ENCODE measurements around the gene PCDHGA6. TPM values are rescaled to one million over a fixed set of nuclear protein-coding genes. Genes with fewer than 3 reads are reported as not detected.
"Not testable (repeated sequence)": the region's sequence is repeated elsewhere in the genome, so short reads cannot be mapped to it uniquely, and the experiment has no call there.

The PCDHGA6 gene
- total RNA-seq, 2 experiments from 2014 or later: 0.08 to 0.11 TPM

GRCh38 chr5:141343953-141344463, 29.7 kb upstream of the PCDHGA6 start:
- no peak for ATAC-seq
- Mint-ChIP-seq H3K27me3 (ENCODE audit: low read depth) (peaks cover 12% of the 10 kb centered on the region), H3K9me3 (ENCODE audit: insufficient read depth) (peaks cover 11% of the 10 kb centered on the region), H3K4me1 (ENCODE audit: low read depth) (no peaks in the 10 kb centered on the region), H3K36me3 (ENCODE audit: low read depth) (peaks cover 10% of the 10 kb centered on the region), H3K27ac (no peak overlapping the region), H3K4me3 (peak overlapping the region; percentile 55)
- ChIA-PET CTCF (interaction anchor here (1.1 to 3.4 kb wide), 6 partner anchors 9 to 180 kb away, joined by 3 to 33 read pairs (median 6); partner anchors contain the start of genes PCDHGA12, PCDHGB2, PCDHGB3 and TAF7), POLR2A (no interaction called here)
- no peak for DNase-seq

DNA sequence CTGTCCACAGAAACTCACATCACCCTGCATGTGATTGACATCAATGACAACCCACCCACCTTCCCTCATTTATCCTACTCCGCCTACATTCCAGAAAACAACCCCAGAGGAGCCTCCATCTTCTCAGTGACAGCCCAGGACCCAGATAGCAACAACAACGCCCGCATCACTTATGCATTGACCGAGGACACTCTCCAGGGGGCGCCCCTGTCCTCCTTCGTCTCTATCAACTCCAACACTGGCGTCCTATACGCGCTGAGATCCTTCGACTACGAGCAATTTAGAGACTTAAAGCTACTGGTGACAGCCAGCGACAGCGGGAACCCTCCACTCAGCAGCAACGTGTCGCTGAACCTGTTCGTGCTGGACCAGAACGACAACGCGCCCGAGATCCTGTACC, 28.4 kb upstream of the PCDHGA6 start:
- ATAC-seq: no peak
- H3K4me1 Mint-ChIP-seq (ENCODE audit: low read depth): no peaks in the 10 kb centered on the region
- H3K4me3 Mint-ChIP-seq: no peak overlapping the region
- POLR2A ChIA-PET: no interaction called here
- CTCF ChIA-PET: interaction anchor here (2.2 to 3.4 kb wide), 2 partner anchors 25 to 26 kb away, joined by 6 to 33 read pairs; partner anchors contain the start of genes PCDHGB3 and TAF7
- no peak for DNase-seq
- H3K27me3 Mint-ChIP-seq (ENCODE audit: low read depth): peaks cover 9% of the 10 kb centered on the region
- peaks cover 8% of the 10 kb centered on the region for H3K36me3 Mint-ChIP-seq (ENCODE audit: low read depth)
- no peak overlapping the region for H3K27ac Mint-ChIP-seq
- H3K9me3 Mint-ChIP-seq (ENCODE audit: insufficient read depth): peaks cover 7% of the 10 kb centered on the region

GRCh38 chr5:141346017-141346416, 27.7 kb upstream of the PCDHGA6 start:
- H3K4me1 Mint-ChIP-seq (ENCODE audit: low read depth); POLR2A ChIA-PET; ATAC-seq; H3K9me3 Mint-ChIP-seq (ENCODE audit: insufficient read depth); H3K27ac Mint-ChIP-seq; DNase-seq; H3K36me3 Mint-ChIP-seq (ENCODE audit: low read depth); H3K4me3 Mint-ChIP-seq: not testable (repeated sequence)
- peaks cover 15% of the 10 kb centered on the region for H3K27me3 Mint-ChIP-seq (ENCODE audit: low read depth)
- CTCF ChIA-PET: interaction anchor here (1.0 kb wide), 1 partner anchor 27 kb away, joined by 3 read pairs; no protein-coding TSS in a partner anchor

DNA sequence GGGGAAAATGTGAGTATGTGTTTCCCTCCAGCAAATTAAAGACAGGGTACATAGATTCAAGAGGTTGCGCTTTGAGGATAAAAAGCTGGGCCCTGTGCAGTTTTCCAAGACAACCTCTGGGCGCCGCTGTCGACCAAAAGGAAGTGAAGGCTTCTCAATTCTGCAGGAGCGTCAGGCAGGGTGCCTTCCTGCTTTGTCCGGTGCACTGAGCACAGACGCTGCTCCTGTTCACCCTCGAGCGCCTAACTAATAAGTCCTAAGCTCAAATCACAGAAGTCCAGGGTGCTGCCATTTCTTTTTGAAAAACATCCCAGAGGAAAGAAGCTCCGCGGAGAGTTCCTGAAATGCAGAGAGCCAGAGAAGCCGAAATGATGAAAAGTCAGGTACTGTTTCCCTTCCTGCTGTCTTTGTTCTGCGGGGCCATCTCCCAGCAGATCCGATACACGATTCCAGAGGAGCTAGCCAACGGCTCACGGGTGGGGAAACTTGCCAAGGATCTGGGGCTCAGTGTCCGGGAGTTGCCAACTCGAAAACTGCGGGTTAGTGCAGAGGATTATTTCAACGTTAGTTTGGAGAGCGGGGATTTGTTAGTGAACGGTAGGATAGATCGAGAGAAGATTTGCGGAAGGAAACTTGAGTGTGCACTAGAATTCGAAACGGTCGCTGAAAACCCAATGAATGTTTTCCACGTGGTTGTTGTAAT, 23.6 kb upstream of the PCDHGA6 start, which contains the start of gene PCDHGB1:
PCDHGB1 (plus strand) TSS at position 183 of the 703 bp plus-strand sequence; CDS start at position 345, 162 bp downstream.
- peaks cover 17% of the 10 kb centered on the region for H3K27me3 Mint-ChIP-seq (ENCODE audit: low read depth)
- ATAC-seq (no peak), DNase-seq (peak; percentile 58)
- H3K36me3 Mint-ChIP-seq (ENCODE audit: low read depth): peaks cover 4% of the 10 kb centered on the region
- no peaks in the 10 kb centered on the region for H3K4me1 Mint-ChIP-seq (ENCODE audit: low read depth)
- CTCF ChIA-PET: interaction anchor here (0.8 to 2.8 kb wide), 10 partner anchors 10 to 217 kb away, joined by 3 to 8 read pairs (median 6); partner anchors contain the start of genes PCDHB14, PCDHGA11, PCDHGB2 and PCDHGB3
- peaks cover 10% of the 10 kb centered on the region for H3K9me3 Mint-ChIP-seq (ENCODE audit: insufficient read depth)
- H3K27ac Mint-ChIP-seq: no peak within 1 kb of the TSS
- peak within 1 kb of the TSS; percentile 22 for H3K4me3 Mint-ChIP-seq
- POLR2A ChIA-PET: no interaction called here

GRCh38 chr5:141351591-141351990, 22.1 kb upstream of the PCDHGA6 start:
- Mint-ChIP-seq H3K9me3 (ENCODE audit: insufficient read depth) (peaks cover 5% of the 10 kb centered on the region), H3K36me3 (ENCODE audit: low read depth) (no peaks in the 10 kb centered on the region), H3K4me3 (no peak overlapping the region), H3K4me1 (ENCODE audit: low read depth) (no peaks in the 10 kb centered on the region), H3K27ac (no peak overlapping the region), H3K27me3 (ENCODE audit: low read depth) (peaks cover 24% of the 10 kb centered on the region)
- CTCF ChIA-PET: interaction anchor here (2.7 kb wide), 1 partner anchor 8 kb away, joined by 8 read pairs; the partner anchor contains the start of gene PCDHGB2
- DNase-seq (no peak), ATAC-seq (no peak)
- POLR2A ChIA-PET: no interaction called here

- ChIA-PET POLR2A (no interaction called here), CTCF (interaction anchor here (1.0 to 2.0 kb wide), 7 partner anchors 22 to 523 kb away, joined by 3 to 11 read pairs (median 4); partner anchors contain the start of genes PCDHGA10 and TAF7)
- H3K4me1 Mint-ChIP-seq (ENCODE audit: low read depth): peaks cover 2% of the 10 kb centered on the region
- H3K4me3 Mint-ChIP-seq: no peak within 1 kb of the TSS
- ATAC-seq (no peak), DNase-seq (no peak)
- no peak within 1 kb of the TSS for H3K27ac Mint-ChIP-seq
- H3K27me3 Mint-ChIP-seq (ENCODE audit: low read depth): peaks cover 31% of the 10 kb centered on the region
- H3K36me3 Mint-ChIP-seq (ENCODE audit: low read depth): no peaks in the 10 kb centered on the region
- H3K9me3 Mint-ChIP-seq (ENCODE audit: insufficient read depth): peaks cover 6% of the 10 kb centered on the region
Observed at GRCh38 chr5:141354900-141355469, 18.7 kb upstream of the PCDHGA6 start, which contains the start of gene PCDHGA4. Gene PCDHGA4, plus strand, starts transcription at chr5:141355021. Its CDS starts 87 bp downstream, at chr5:141355108.

DNA sequence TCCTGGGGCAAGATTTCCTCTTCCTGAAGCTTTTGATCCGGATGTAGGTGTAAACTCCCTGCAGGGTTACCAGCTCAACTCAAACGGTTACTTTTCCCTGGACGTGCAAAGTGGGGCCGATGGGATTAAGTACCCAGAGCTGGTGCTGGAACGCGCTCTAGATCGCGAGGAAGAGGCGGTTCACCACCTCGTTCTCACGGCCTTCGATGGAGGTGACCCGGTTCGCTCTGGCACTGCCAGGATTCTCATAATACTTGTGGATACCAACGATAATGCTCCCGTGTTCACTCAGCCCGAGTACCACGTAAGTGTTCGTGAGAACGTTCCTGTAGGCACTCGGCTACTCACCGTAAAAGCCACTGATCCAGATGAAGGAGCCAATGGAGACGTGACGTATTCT, 18.1 kb upstream of the PCDHGA6 start:
- Mint-ChIP-seq H3K9me3 (ENCODE audit: insufficient read depth) (peaks cover 12% of the 10 kb centered on the region), H3K27me3 (ENCODE audit: low read depth) (peaks cover 28% of the 10 kb centered on the region)

GRCh38 chr5:141356133-141356532, 17.6 kb upstream of the PCDHGA6 start:
- peaks cover 2% of the 10 kb centered on the region for H3K4me1 Mint-ChIP-seq (ENCODE audit: low read depth)
- H3K27me3 Mint-ChIP-seq (ENCODE audit: low read depth): peaks cover 31% of the 10 kb centered on the region
- H3K36me3 Mint-ChIP-seq (ENCODE audit: low read depth): peaks cover 10% of the 10 kb centered on the region
- no peak overlapping the region for H3K27ac Mint-ChIP-seq
- no peak overlapping the region for H3K4me3 Mint-ChIP-seq
- H3K9me3 Mint-ChIP-seq (ENCODE audit: insufficient read depth): peaks cover 17% of the 10 kb centered on the region
- ATAC-seq (no peak), DNase-seq (no peak)
- ChIA-PET CTCF (interaction anchor here (1.1 to 2.0 kb wide), 4 partner anchors 23 to 208 kb away, joined by 4 to 11 read pairs (median 6); partner anchors contain the start of gene TAF7), POLR2A (no interaction called here)

More for the DNA sequence above, 18.1 kb upstream of the PCDHGA6 start:
- H3K27ac Mint-ChIP-seq: no peak overlapping the region
- DNase-seq (no peak), ATAC-seq (no peak)
- H3K36me3 Mint-ChIP-seq (ENCODE audit: low read depth): peaks cover 5% of the 10 kb centered on the region
- CTCF ChIA-PET: interaction anchor here (1.1 to 2.0 kb wide), 6 partner anchors 22 to 208 kb away, joined by 4 to 11 read pairs (median 4); partner anchors contain the start of genes PCDHGA10 and TAF7
- peaks cover 2% of the 10 kb centered on the region for H3K4me1 Mint-ChIP-seq (ENCODE audit: low read depth)
- POLR2A ChIA-PET: no interaction called here
- no peak overlapping the region for H3K4me3 Mint-ChIP-seq

- ChIA-PET CTCF (no interaction called here), POLR2A (no interaction called here)
- peaks cover 13% of the 10 kb centered on the region for H3K36me3 Mint-ChIP-seq (ENCODE audit: low read depth)
- H3K4me1 Mint-ChIP-seq (ENCODE audit: low read depth): peaks cover 2% of the 10 kb centered on the region
- H3K4me3 Mint-ChIP-seq: no peak overlapping the region
- H3K27me3 Mint-ChIP-seq (ENCODE audit: low read depth): peaks cover 30% of the 10 kb centered on the region
- DNase-seq (no peak), ATAC-seq (no peak)
- no peak overlapping the region for H3K27ac Mint-ChIP-seq
- peaks cover 22% of the 10 kb centered on the region for H3K9me3 Mint-ChIP-seq (ENCODE audit: insufficient read depth)
Observed at GRCh38 chr5:141356950-141357349, 16.7 kb upstream of the PCDHGA6 start.

DNA sequence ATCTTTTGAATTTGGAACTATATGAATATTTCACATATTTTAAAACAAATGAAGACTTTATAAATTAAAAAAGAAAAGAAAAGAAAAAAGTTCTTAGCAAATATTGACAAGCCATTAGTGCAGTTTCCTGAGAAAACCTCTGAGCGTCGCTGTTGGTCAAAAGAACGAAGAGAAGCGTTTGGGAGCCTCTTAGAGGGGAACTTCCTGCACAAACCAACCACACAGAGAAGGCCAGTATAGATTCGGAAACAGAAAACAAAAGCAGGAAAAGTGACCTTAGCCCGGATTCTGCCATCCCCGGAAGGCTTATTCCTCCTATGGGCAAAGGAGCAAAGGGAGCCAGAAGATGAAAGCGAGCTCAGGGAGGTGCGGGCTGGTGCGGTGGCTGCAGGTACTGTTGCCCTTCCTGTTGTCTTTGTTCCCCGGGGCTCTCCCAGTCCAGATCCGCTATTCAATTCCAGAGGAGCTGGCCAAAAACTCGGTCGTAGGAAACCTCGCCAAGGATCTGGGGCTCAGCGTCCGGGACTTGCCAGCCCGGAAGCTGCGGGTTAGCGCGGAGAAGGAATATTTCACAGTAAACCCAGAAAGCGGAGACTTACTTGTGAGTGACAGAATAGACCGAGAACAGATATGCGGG, 13.8 kb upstream of the PCDHGA6 start, which contains the start of gene PCDHGB2:
PCDHGB2 (plus strand) TSS at position 205 of the 637 bp plus-strand sequence; CDS start at position 347, 142 bp downstream.
- peaks cover 38% of the 10 kb centered on the region for H3K9me3 Mint-ChIP-seq (ENCODE audit: insufficient read depth)
- H3K27me3 Mint-ChIP-seq (ENCODE audit: low read depth): peaks cover 44% of the 10 kb centered on the region
- H3K36me3 Mint-ChIP-seq (ENCODE audit: low read depth): peaks cover 29% of the 10 kb centered on the region
- no peak within 1 kb of the TSS for H3K27ac Mint-ChIP-seq
- peak; percentile 36 for DNase-seq
- H3K4me1 Mint-ChIP-seq (ENCODE audit: low read depth): peaks cover 2% of the 10 kb centered on the region
- peak within 1 kb of the TSS; percentile 54 for H3K4me3 Mint-ChIP-seq
- ATAC-seq: peak; percentile 55
- CTCF ChIA-PET: interaction anchor here (0.7 to 1.6 kb wide), 12 partner anchors 10 to 204 kb away, joined by 3 to 8 read pairs (median 4); partner anchors contain the start of genes PCDHGA10, PCDHGA12, PCDHGA3 and PCDHGB1
- POLR2A ChIA-PET: no interaction called here

DNA sequence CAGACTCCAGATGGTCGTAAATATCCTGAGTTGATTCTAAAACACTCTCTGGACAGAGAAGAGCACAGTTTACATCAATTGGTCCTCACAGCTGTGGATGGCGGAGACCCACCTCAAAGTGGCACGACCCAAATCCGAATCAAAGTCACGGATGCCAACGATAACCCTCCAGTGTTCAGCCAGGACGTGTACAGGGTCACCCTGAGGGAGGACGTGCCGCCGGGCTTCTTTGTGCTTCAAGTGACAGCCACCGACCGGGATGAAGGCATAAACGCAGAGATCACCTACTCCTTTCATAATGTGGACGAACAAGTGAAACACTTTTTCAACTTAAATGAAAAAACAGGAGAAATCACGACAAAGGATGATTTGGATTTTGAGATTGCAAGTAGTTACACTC, 13.0 kb upstream of the PCDHGA6 start:
- DNase-seq (no peak), ATAC-seq (no peak)
- Mint-ChIP-seq H3K9me3 (ENCODE audit: insufficient read depth) (peaks cover 45% of the 10 kb centered on the region), H3K4me3 (peak overlapping the region; percentile 6), H3K36me3 (ENCODE audit: low read depth) (peaks cover 35% of the 10 kb centered on the region), H3K27me3 (ENCODE audit: low read depth) (peaks cover 47% of the 10 kb centered on the region), H3K4me1 (ENCODE audit: low read depth) (peaks cover 2% of the 10 kb centered on the region), H3K27ac (no peak overlapping the region)
- ChIA-PET CTCF (interaction anchor here (0.8 to 1.3 kb wide), 4 partner anchors 10 to 203 kb away, joined by 3 to 8 read pairs (median 4); partner anchors contain the start of genes PCDHGA10, PCDHGB1 and TAF7), POLR2A (no interaction called here)
